Heart left ventricle (tissue), 13 donors: ENCODE measurements around the gene SGCA.

Source experiments
- CTCF ChIP-seq, 12 donors: fragments of 200-600 bp; sonication (generic) in 4 of 12; IDR thresholded peaks; one replicate each; pipeline versions ENCODE4 v1.5.0 to v1.8.0; 2018 to 2022; ENCODE audit warnings: antibody characterized with exemption in 12 of 12, mild to moderate bottlenecking in 5 of 12
- POLR2A ChIP-seq, 2 donors: fragments of 450-650 bp; IDR thresholded peaks; one replicate each; pipeline ENCODE4 v1.6.1; 2017; ENCODE audit warnings: antibody characterized with exemption in 2 of 2, mild to moderate bottlenecking in 2 of 2, moderate library complexity in 2 of 2
- donor health status: ischemic (EF 13 %, LVEDD 7.1; RV severe dilation, severe dysfunction).
- donor health status: DM: no; HTN: yes; CAD: no.
- donor health status: DM: no; HTN: no; CAD: no.
- donor health status: ischemic (EF 25% LVEDD 6.9; RV normal size, moderate dysfunction).
- donor health status: ischemic (EF 25% LVEDD 5.7; RV mildly dilated, moderate dysfunction).
- donor health status: ischemic (EF 35%, LVEDD 5.7; RV mildly dilated, moderate dysfunction).
- donor health status: nonischemic (EF 11% LVEDD 7.7; RV severe dilation, severe dysfunction).
- donor health status: DM: yes; HTN: yes; CAD: no.
- donor health status: PGD.
- donor health status: ischemic (EF 29% LVEDD 5.4; RV normal size, mild dysfunction).
- donor health status: nonischemic (EF 23%, LVEDD 6.1; RV moderate dilation, normal function).

DNA sequence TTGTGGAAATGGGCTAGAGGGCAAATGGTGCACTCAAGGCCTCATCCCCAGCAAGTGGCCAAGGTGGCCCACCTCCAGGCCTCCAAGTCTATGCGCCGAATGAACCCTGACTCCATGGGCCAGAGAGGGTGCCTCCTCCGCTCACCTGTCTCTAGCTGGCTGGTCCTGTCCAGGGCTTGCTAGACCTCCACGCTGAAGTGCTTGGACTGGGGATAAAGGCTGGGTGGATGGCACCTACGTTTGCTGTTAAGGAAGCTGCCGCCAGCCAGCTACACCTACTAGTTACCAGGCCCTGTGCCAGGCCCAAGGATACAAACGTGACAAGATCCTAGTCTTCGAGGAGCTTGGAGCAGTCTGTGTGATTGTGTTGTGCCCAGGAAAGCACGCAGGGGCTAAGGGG is 739 bp upstream of the SGCA start:
- TF ChIP-seq CTCF (IDR thresholded peaks at IDR 0.05) (no peak), POLR2A (IDR thresholded peaks at IDR 0.05) (no peak)
